GM12801 (cell line): ENCODE results near the gene SFXN3.

Experiments used
- TF ChIP-seq, protein P1 (sequence below): IDR thresholded peaks from one replicate; pipeline ENCODE4 v1.5.1; 2011; ENCODE audit warnings: control low read depth; ENCODE audit not compliant: insufficient read length; ENCODE audit errors: extremely low read depth

Gene SFXN3

DNA sequence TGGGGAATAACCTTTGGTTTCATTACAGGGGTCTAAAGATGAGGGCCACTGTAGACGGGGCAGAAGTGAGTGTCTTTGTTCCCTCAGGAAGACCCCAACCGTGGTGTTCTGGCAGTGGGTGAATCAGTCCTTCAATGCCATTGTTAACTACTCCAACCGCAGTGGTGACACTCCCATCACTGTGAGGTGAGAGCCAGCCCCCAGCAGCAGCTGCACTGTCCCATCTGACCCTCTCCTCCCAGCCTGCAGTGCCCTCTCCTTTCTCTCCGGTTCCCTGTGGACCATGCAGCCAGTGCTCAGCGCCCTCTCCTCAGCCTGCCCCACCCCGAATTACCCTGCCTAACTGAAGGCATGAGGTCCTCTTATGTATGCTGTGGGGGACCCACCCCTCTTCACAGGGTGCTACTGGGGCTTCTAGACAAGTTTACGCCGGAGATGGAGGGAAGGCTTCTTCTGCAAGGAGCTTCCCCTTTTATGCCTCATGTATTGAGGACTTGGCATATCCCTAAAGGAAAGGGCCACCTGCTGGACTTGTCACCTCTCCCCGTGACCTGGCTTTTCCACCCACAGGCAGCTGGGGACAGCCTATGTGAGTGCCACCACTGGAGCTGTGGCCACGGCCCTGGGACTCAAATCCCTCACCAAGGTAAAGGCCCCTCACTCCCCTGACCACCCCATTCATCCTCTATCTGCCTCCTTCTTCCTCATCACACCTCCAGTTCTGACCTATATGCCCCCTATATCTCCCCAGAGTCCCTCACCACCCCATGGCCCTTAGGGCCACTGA lies 5.1 kb downstream of the SFXN3 start:
- TF ChIP-seq, protein P1, sequence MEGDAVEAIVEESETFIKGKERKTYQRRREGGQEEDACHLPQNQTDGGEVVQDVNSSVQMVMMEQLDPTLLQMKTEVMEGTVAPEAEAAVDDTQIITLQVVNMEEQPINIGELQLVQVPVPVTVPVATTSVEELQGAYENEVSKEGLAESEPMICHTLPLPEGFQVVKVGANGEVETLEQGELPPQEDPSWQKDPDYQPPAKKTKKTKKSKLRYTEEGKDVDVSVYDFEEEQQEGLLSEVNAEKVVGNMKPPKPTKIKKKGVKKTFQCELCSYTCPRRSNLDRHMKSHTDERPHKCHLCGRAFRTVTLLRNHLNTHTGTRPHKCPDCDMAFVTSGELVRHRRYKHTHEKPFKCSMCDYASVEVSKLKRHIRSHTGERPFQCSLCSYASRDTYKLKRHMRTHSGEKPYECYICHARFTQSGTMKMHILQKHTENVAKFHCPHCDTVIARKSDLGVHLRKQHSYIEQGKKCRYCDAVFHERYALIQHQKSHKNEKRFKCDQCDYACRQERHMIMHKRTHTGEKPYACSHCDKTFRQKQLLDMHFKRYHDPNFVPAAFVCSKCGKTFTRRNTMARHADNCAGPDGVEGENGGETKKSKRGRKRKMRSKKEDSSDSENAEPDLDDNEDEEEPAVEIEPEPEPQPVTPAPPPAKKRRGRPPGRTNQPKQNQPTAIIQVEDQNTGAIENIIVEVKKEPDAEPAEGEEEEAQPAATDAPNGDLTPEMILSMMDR: no peak

DNA sequence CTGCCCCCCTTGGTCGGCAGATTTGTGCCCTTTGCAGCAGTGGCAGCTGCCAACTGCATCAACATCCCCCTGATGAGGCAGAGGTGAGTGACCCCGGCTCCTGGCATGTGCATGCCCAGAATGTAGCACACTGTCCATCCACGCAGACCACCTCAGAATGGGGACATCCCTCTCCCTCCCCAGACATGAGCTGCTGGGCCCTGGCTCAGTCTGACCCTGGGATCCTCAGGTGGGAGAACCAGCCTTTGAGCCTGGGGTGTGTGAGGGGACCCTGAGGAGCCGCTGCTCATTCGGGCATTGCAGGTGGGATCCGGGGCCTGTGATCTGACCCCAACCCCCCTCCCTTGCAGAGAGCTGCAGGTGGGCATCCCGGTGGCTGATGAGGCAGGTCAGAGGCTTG lies 5.7 kb downstream of the SFXN3 start:
- TF ChIP-seq, protein P1: no peak

DNA sequence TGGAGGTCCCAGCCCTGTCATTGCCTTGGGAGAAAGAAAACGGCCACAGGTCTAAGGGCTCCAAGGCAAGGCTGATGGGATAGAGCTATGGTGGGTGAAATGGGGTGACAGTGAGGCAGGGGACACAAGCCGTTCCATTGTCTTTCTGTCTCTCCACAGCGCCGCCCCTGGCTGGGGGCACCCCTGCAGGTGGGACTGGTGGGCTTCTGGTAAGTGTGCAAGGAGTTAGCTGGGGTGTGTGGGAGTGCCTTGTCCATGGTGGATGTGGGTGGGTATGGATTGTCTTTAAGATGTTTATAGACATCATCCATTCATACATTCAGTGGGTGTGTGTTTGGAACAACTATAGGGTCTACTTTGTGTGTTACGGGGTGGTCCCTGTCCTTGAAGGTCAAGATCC lies 7.5 kb downstream of the SFXN3 start:
- TF ChIP-seq, protein P1: no peak

- TF ChIP-seq, protein P1: no peak
Observed at GRCh38 chr10:101040061-101040460, 9.0 kb downstream of the SFXN3 start.

DNA sequence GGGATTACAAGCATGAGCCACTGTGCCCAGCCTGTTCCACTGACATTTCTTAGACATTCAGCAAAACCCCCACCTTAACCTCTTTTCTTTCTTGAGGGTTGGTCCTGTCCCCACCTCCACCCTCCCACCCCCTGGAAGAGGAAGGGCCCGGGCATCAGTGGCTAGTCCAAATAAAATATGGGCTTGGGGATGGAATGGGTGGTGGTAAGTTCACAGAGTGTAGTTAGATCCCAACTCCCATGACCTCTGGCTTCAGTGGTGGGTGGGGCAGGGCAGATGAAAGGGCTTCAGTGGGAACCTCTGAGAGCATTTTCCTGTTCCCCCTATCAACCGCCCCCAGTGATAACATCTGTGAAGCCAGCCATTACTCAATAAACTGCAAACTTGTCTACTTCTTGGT lies 9.8 kb downstream of the SFXN3 start:
- TF ChIP-seq, protein P1: no peak

DNA sequence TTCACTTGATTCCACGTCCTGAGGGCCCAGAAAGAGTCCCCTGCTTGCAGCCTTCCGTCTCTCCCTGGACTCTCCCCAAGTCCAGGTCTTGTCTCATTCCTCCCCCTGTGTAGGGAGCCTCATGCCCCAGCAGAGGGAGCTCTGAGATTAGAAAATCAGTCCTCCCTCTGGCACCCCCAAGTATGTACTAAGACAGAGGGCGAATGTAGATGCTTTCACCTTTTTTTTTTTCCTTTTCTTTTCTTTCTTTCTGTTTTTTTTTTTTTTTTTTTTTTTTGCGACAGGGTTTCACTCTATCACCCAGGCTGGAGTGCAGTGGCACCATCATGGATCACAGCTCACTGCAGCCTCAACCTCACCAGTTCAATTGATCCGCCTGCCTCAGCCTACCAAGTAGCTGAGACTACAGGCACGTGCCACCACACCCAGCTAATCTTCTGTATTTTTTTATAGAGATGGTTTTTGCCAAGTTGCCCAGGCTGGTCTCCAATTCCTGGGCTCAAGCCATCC lies 10.3 kb downstream of the SFXN3 start:
- TF ChIP-seq, protein P1: peak; percentile 57

- TF ChIP-seq, protein P1: no peak
Observed at GRCh38 chr10:101042118-101042517, 11.1 kb downstream of the SFXN3 start.
